IMR-90 (cell line): ENCODE measurements around the gene TIAM2. TPM values are rescaled to one million over a fixed set of nuclear protein-coding genes. Genes with fewer than 3 reads are reported as not detected.

Experiments
- ATAC-seq: fragments of 200-7000 bp; cut with Tn5 transposase; 2 replicates; pipeline ENCODE4 v1.9.1; 2020; ENCODE audit warnings: low read depth, mild to moderate bottlenecking, moderate library complexity
- BruUV-seq: library from RNA; stranded (reverse); fragments of 400-500 nt; replicated peaks from 2 replicates; lab custom pipeline; 2021; lab: Mats Ljungman, UMichigan
- CTCF ChIA-PET: fragments of 300-600 bp; formaldehyde crosslinking; extraction: SDS; loops from one replicate; lab custom pipeline; 2021; ENCODE audit warnings: antibody characterized with exemption; lab: Yijun Ruan, JAX
- POLR2A ChIA-PET: fragments of 300-600 bp; sonication (Branson Sonifier 250); formaldehyde crosslinking; loops from one replicate; lab custom pipeline; 2022; ENCODE audit warnings: antibody characterized with exemption; ENCODE audit not compliant: unreplicated experiment; lab: Charles Lee
- DNase-seq: peaks from one replicate; pipeline ENCODE4 v3.0.0; 2013
- H2AFZ ChIP-seq: replicated peaks from 2 replicates; pipeline ENCODE3; 2013; ENCODE audit warnings: low read length, mild to moderate bottlenecking; ENCODE audit not compliant: poor library complexity
- H2AK5ac ChIP-seq: 2 replicates; pipeline ENCODE4 v1.6.1; 2013; ENCODE audit warnings: low read depth, low read length, inconsistent platforms
- H2AK9ac ChIP-seq: replicated peaks from 2 replicates; pipeline ENCODE3; 2013; ENCODE audit warnings: mild to moderate bottlenecking, low read depth, low read length, moderate library complexity; ENCODE audit not compliant: poor library complexity
- H2BK120ac ChIP-seq: 2 replicates; pipeline ENCODE4 v1.6.1; 2013; ENCODE audit warnings: low read depth, low read length, inconsistent platforms
- H2BK15ac ChIP-seq: 3 replicates; pipeline ENCODE4 v1.6.1; 2013; ENCODE audit warnings: low read depth, low read length, inconsistent platforms
- H2BK20ac ChIP-seq: 2 replicates; pipeline ENCODE4 v1.6.1; 2013; ENCODE audit warnings: low read depth, mild to moderate bottlenecking, inconsistent platforms, low read length, moderate library complexity
- H2BK5ac ChIP-seq: 2 replicates; pipeline ENCODE4 v1.6.1; 2013; ENCODE audit warnings: mild to moderate bottlenecking, low read depth, low read length, inconsistent platforms; ENCODE audit not compliant: poor library complexity, severe bottlenecking
- H3K14ac ChIP-seq: replicated peaks from 2 replicates; pipeline ENCODE4 v1.6.1; 2013; ENCODE audit warnings: low read depth, low read length, inconsistent platforms
- H3K18ac ChIP-seq: 2 replicates; pipeline ENCODE4 v1.6.1; 2013; ENCODE audit warnings: low read depth, low read length, control low read depth
- H3K23ac ChIP-seq: 2 replicates; pipeline ENCODE4 v1.6.1; 2013; ENCODE audit warnings: low read depth, low read length, inconsistent platforms
- H3K27ac ChIP-seq: 2 replicates; pipeline ENCODE4 v1.5.1; 2013; ENCODE audit warnings: mild to moderate bottlenecking, control low read depth, low read length; ENCODE audit not compliant: insufficient read depth
- H3K27me3 ChIP-seq: 2 replicates; pipeline ENCODE4 v1.6.1; 2013; ENCODE audit warnings: low read length; ENCODE audit not compliant: control insufficient read depth, insufficient read depth
- H3K36me3 ChIP-seq: 2 replicates; pipeline ENCODE4 v1.6.1; 2013; ENCODE audit warnings: low read length, mixed read lengths; ENCODE audit not compliant: control insufficient read depth, insufficient read depth
- H3K4ac ChIP-seq: 2 replicates; pipeline ENCODE4 v1.6.1; 2013; ENCODE audit warnings: low read depth, low read length, inconsistent platforms
- H3K4me1 ChIP-seq: 2 replicates; pipeline ENCODE4 v1.6.1; 2013; ENCODE audit warnings: low read length, mixed read lengths; ENCODE audit not compliant: control insufficient read depth, insufficient read depth
- H3K4me2 ChIP-seq: 2 replicates; pipeline ENCODE4 v1.6.1; 2013; ENCODE audit warnings: low read depth, mild to moderate bottlenecking, control low read depth, low read length, moderate library complexity
- H3K4me3 ChIP-seq: 2 replicates; pipeline ENCODE4 v1.5.1; 2013; ENCODE audit warnings: low read depth, mild to moderate bottlenecking, control low read depth, low read length, moderate library complexity; ENCODE audit not compliant: insufficient read depth
- H3K56ac ChIP-seq: 2 replicates; pipeline ENCODE4 v1.6.1; 2013; ENCODE audit warnings: low read length, inconsistent platforms; ENCODE audit not compliant: insufficient read depth; ENCODE audit errors: extremely low read depth
- H3K79me1 ChIP-seq, 2 experiments: 2 replicates each; pipeline ENCODE4 v1.6.1; 2013; ENCODE audit warnings: low read length in 2 of 2, inconsistent platforms in 1 of 2, low read depth in 1 of 2
- H3K9ac ChIP-seq: 2 replicates; pipeline ENCODE4 v1.6.1; 2013; ENCODE audit warnings: low read depth, low read length, control low read depth
- H3K9me1 ChIP-seq: 2 replicates; pipeline ENCODE4 v1.6.1; 2013; ENCODE audit warnings: low read length, inconsistent platforms; ENCODE audit not compliant: insufficient read depth
- H3K9me3 ChIP-seq: 2 replicates; pipeline ENCODE4 v1.6.1; 2013; ENCODE audit warnings: low read length; ENCODE audit not compliant: control insufficient read depth, insufficient read depth
- H4K20me1 ChIP-seq: 2 replicates; pipeline ENCODE4 v1.6.1; 2013; ENCODE audit warnings: low read length, inconsistent platforms; ENCODE audit not compliant: insufficient read depth
- H4K5ac ChIP-seq: 2 replicates; pipeline ENCODE4 v1.6.1; 2013; ENCODE audit warnings: mild to moderate bottlenecking, low read depth, low read length, control low read depth
- H4K8ac ChIP-seq, 2 experiments: 2 replicates each; pipeline ENCODE4 v1.6.1; 2013; ENCODE audit warnings: low read depth in 2 of 2, low read length in 2 of 2, control low read depth in 1 of 2, inconsistent platforms in 1 of 2
- H4K91ac ChIP-seq: 2 replicates; pipeline ENCODE4 v1.6.1; 2013; ENCODE audit warnings: low read depth, low read length, inconsistent platforms; ENCODE audit not compliant: insufficient read depth
- BHLHE40 ChIP-seq: fragments of 150-350 bp; IDR thresholded peaks from 2 replicates; pipeline ENCODE4 v1.6.1; 2016; ENCODE audit warnings: mild to moderate bottlenecking, low read depth, low read length
- CEBPB ChIP-seq: IDR thresholded peaks from 2 replicates; pipeline ENCODE4 v1.6.1; 2012; ENCODE audit warnings: low read depth, low read length, improper control_type of control experiment
- CHD1 ChIP-seq: IDR thresholded peaks from 2 replicates; pipeline ENCODE4 v1.6.1; 2012; ENCODE audit warnings: low read depth, low read length, improper control_type of control experiment
- CTCF ChIP-seq: conservative IDR thresholded peaks from 2 replicates; pipeline ENCODE4 v1.5.1; 2012; ENCODE audit warnings: mild to moderate bottlenecking, low read depth, low read length, improper control_type of control experiment
- ELK1 ChIP-seq: fragments of 150-350 bp; IDR thresholded peaks from 2 replicates; pipeline ENCODE4 v1.6.1; 2016; ENCODE audit warnings: low read depth, mild to moderate bottlenecking, low read length, moderate library complexity, borderline replicate concordance
- FOS ChIP-seq: fragments of 150-350 bp; IDR thresholded peaks from 2 replicates; pipeline ENCODE4 v1.6.1; 2016; ENCODE audit warnings: low read depth, low read length
- MAFK ChIP-seq: IDR thresholded peaks from 2 replicates; pipeline ENCODE4 v1.6.1; 2012; ENCODE audit warnings: low read depth, low read length, improper control_type of control experiment
- MAZ ChIP-seq: IDR thresholded peaks from 2 replicates; pipeline ENCODE4 v1.6.1; 2012; ENCODE audit warnings: low read depth, mild to moderate bottlenecking, low read length, improper control_type of control experiment, moderate library complexity, borderline replicate concordance
- MXI1 ChIP-seq: IDR thresholded peaks from 2 replicates; pipeline ENCODE4 v1.6.1; 2012; ENCODE audit warnings: low read depth, mild to moderate bottlenecking, low read length, moderate library complexity, borderline replicate concordance
- NFE2L2 ChIP-seq: fragments of 150-350 bp; IDR thresholded peaks from 2 replicates; pipeline ENCODE4 v1.6.1; 2016; ENCODE audit warnings: low read depth, mild to moderate bottlenecking, low read length
- POLR2A ChIP-seq: IDR thresholded peaks from 2 replicates; pipeline ENCODE4 v1.6.1; 2012; ENCODE audit warnings: mild to moderate bottlenecking, low read depth, low read length
- RAD21 ChIP-seq: IDR thresholded peaks from 2 replicates; pipeline ENCODE4 v1.6.1; 2012; ENCODE audit warnings: low read length, improper control_type of control experiment
- RCOR1 ChIP-seq: IDR thresholded peaks from 2 replicates; pipeline ENCODE4 v1.6.1; 2012; ENCODE audit warnings: mild to moderate bottlenecking, low read length, improper control_type of control experiment; ENCODE audit not compliant: insufficient replicate concordance
- RFX5 ChIP-seq: IDR thresholded peaks from 2 replicates; pipeline ENCODE4 v1.8.0; 2012; ENCODE audit warnings: low read depth, mild to moderate bottlenecking, low read length, moderate library complexity
- SMC3 ChIP-seq: fragments of 150-350 bp; IDR thresholded peaks from 2 replicates; pipeline ENCODE4 v1.6.1; 2016; ENCODE audit warnings: low read depth, mild to moderate bottlenecking, antibody characterized with exemption, low read length, moderate library complexity
- USF2 ChIP-seq: fragments of 150-350 bp; IDR thresholded peaks from 2 replicates; pipeline ENCODE4 v1.6.1; 2017; ENCODE audit warnings: mild to moderate bottlenecking, antibody characterized with exemption, low read length, low read depth
- WGBS, 2 experiments: methylation state at CpG; one replicate each; pipeline versions ENCODE4 v1.1.5 to v1.1.7; 2013; ENCODE audit warnings: missing lambda C conversion rate in 2 of 2; ENCODE audit not compliant: insufficient read length in 1 of 2; ENCODE audit errors: extremely low coverage in 2 of 2; 5-methylcytosine and 5-hydroxymethylcytosine counted together
- dilution Hi-C: fragments of 300-500 bp; cut with HindIII; formaldehyde crosslinking; loops from one replicate; pipeline ENCODE4 v1.14.3; 2018; ENCODE audit warnings: low sequenced_read_pairs; ENCODE audit not compliant: unreplicated experiment
- in situ Hi-C: fragments of 300-500 bp; cut with MboI; formaldehyde crosslinking; loops from 3 replicates; pipeline ENCODE4 v1.14.3; 2019; ENCODE audit warnings: low sequenced_read_pairs, inconsistent platforms, mixed read lengths
- intact Hi-C: fragments of 100-400 bp; cut with micrococcal nuclease; formaldehyde crosslinking; loops from 2 replicates; pipeline ENCODE4 v1.10.0; 2022
- polyA plus RNA-seq, 3 experiments: library from polyadenylated mRNA; depleted of rRNA; stranded (reverse); fragments of >200 nt; gene quantifications; 2 replicates each; pipeline ENCODE4 v1.2.3, GENCODE V29; 2012; ENCODE audit warnings: low replicate concordance in 1 of 3
- total RNA-seq: library from RNA; depleted of rRNA; stranded (reverse); fragments of >200 nt; gene quantifications from 2 replicates; pipeline ENCODE4 v1.2.3, GENCODE V29; 2012

TIAM2 gene
- total and polyA plus RNA-seq, 2 of the 4 experiments (the other 2 are of a cell fraction) = 3.1 to 4.7 TPM

- ChIA-PET POLR2A (no interaction called here), CTCF (no interaction called here)
- Histone ChIP-seq H2BK120ac (no peak overlapping the region), H3K9me3 (no peaks in the 10 kb centered on the region), H3K18ac (no peak overlapping the region), H3K4me3 (no peak overlapping the region), H3K14ac (no peak overlapping the region), H4K20me1 (no peaks in the 10 kb centered on the region), H4K8ac (no peak overlapping the region), H3K9ac (no peak overlapping the region), H3K36me3 (peaks cover 20% of the 10 kb centered on the region), H2BK15ac (no peak overlapping the region), H2AFZ (no peak overlapping the region), H2BK20ac (no peak overlapping the region), H3K4me1 (peaks cover 10% of the 10 kb centered on the region), H2BK5ac (no peak overlapping the region), H4K91ac (no peak overlapping the region), H3K56ac (no peak overlapping the region), H3K27ac (no peak overlapping the region), H3K4ac (no peak overlapping the region), H3K23ac (no peak overlapping the region), H4K5ac (no peak overlapping the region), H3K4me2 (no peak overlapping the region), H3K27me3 (no peaks in the 10 kb centered on the region), H3K9me1 (peaks cover 6% of the 10 kb centered on the region; the same call in 1 of the 2 replicates), H2AK9ac (no peak overlapping the region), H3K79me1 (0 out of 4 replicates have a peak, but pooled peaks cover 4 to 9% of the 10 kb centered on the region in 2 experiments), H2AK5ac (no peak overlapping the region)
- dilution Hi-C loops = no loop called here
- in situ Hi-C loops = loop anchor here (5.0 kb wide), 1 partner anchor 320 kb away; no protein-coding TSS in a partner anchor
- DNase-seq (no peak), ATAC-seq (no peak)
- TF ChIP-seq FOS (no peak), MAZ (no peak), MAFK (no peak), RCOR1 (no peak), MXI1 (no peak), ELK1 (no peak), CHD1 (no peak), CEBPB (no peak), SMC3 (no peak), RAD21 (no peak), POLR2A (no peak), BHLHE40 (no peak), USF2 (no peak), NFE2L2 (no peak), RFX5 (no peak), CTCF (no peak)
- intact Hi-C loops = no loop called here
- no TSS peak for BruUV-seq
- 100% methylated on average over 4 of the region's 8 CpGs; no CpG with 5 or more reads in 1 of the 2 experiments for WGBS, 2 experiments
Measured at GRCh38 chr6:155252581-155252980, 257.5 kb downstream of the TIAM2 start.
